ENCODE results near the gene SUMO3. TPM values are rescaled to one million over a fixed set of nuclear protein-coding genes. Genes with fewer than 3 reads are reported as not detected.

SUMO3 gene
- total RNA-seq, result 10 to 100 TPM; 90.5 to 92.5 TPM

- Mint-ChIP-seq H3K36me3 (peaks cover 7% of the 10 kb centered on the region), H3K4me1 (peaks cover 16% of the 10 kb centered on the region), H3K4me3 (peak within 1 kb of the TSS; percentile 71), H3K27me3 (no peaks in the 10 kb centered on the region), H3K9me3 (peaks cover 18% of the 10 kb centered on the region), H3K27ac (no peak within 1 kb of the TSS)
- DNase-seq, result peak; percentile 92
Observed at GRCh38 chr21:44817914-44818639, at the start of gene SUMO3. SUMO3 (minus strand) TSS chr21:44818062; CDS start chr21:44817968, 94 bp downstream.

GRCh38 chr21:44867464-44867863, 49.6 kb upstream of the SUMO3 start:
- H3K4me1 Mint-ChIP-seq, result peaks cover 81% of the 10 kb centered on the region
- H3K27me3 Mint-ChIP-seq, result no peaks in the 10 kb centered on the region
- H3K36me3 Mint-ChIP-seq, result peaks cover 26% of the 10 kb centered on the region
- no peak overlapping the region for H3K4me3 Mint-ChIP-seq
- no peaks in the 10 kb centered on the region for H3K9me3 Mint-ChIP-seq
- DNase-seq, result no peak
- peak overlapping the region; percentile 52 for H3K27ac Mint-ChIP-seq

GRCh38 chr21:44866780-44867179, 48.9 kb upstream of the SUMO3 start:
- Mint-ChIP-seq H3K4me1 (peaks cover 76% of the 10 kb centered on the region), H3K27me3 (no peaks in the 10 kb centered on the region), H3K4me3 (peak overlapping the region; percentile 1), H3K36me3 (peaks cover 26% of the 10 kb centered on the region), H3K27ac (peak overlapping the region; percentile 9), H3K9me3 (no peaks in the 10 kb centered on the region)
- no peak for DNase-seq

- H3K36me3 Mint-ChIP-seq, result peaks cover 26% of the 10 kb centered on the region
- H3K4me3 Mint-ChIP-seq, result peak overlapping the region; percentile 14
- peak overlapping the region; percentile 75 for H3K27ac Mint-ChIP-seq
- H3K9me3 Mint-ChIP-seq, result no peaks in the 10 kb centered on the region
- no peak for DNase-seq
- no peaks in the 10 kb centered on the region for H3K27me3 Mint-ChIP-seq
- peaks cover 72% of the 10 kb centered on the region for H3K4me1 Mint-ChIP-seq
Observed at GRCh38 chr21:44865561-44866280, 47.9 kb upstream of the SUMO3 start.

- H3K27me3 Mint-ChIP-seq, result no peaks in the 10 kb centered on the region
- H3K4me3 Mint-ChIP-seq, result no peak overlapping the region
- H3K36me3 Mint-ChIP-seq, result peaks cover 15% of the 10 kb centered on the region
- peaks cover 51% of the 10 kb centered on the region for H3K4me1 Mint-ChIP-seq
- H3K9me3 Mint-ChIP-seq, result no peaks in the 10 kb centered on the region
- H3K27ac Mint-ChIP-seq, result no peak overlapping the region
- no peak for DNase-seq
Observed at GRCh38 chr21:44862869-44863685, 45.2 kb upstream of the SUMO3 start.

GRCh38 chr21:44858791-44859190, 40.9 kb upstream of the SUMO3 start:
- no peak overlapping the region for H3K27ac Mint-ChIP-seq
- no peaks in the 10 kb centered on the region for H3K9me3 Mint-ChIP-seq
- no peaks in the 10 kb centered on the region for H3K27me3 Mint-ChIP-seq
- peaks cover 27% of the 10 kb centered on the region for H3K4me1 Mint-ChIP-seq
- no peak overlapping the region for H3K4me3 Mint-ChIP-seq
- DNase-seq, result no peak
- H3K36me3 Mint-ChIP-seq, result peaks cover 8% of the 10 kb centered on the region

GRCh38 chr21:44858291-44858690, 40.4 kb upstream of the SUMO3 start:
- H3K4me3 Mint-ChIP-seq, result no peak overlapping the region
- H3K9me3 Mint-ChIP-seq, result no peaks in the 10 kb centered on the region
- no peak for DNase-seq
- H3K27ac Mint-ChIP-seq, result no peak overlapping the region
- H3K36me3 Mint-ChIP-seq, result peaks cover 13% of the 10 kb centered on the region
- H3K27me3 Mint-ChIP-seq, result no peaks in the 10 kb centered on the region
- H3K4me1 Mint-ChIP-seq, result peaks cover 22% of the 10 kb centered on the region

GRCh38 chr21:44857127-44857892, 39.4 kb upstream of the SUMO3 start:
- Mint-ChIP-seq H3K27ac (no peak overlapping the region), H3K36me3 (peaks cover 13% of the 10 kb centered on the region), H3K9me3 (no peaks in the 10 kb centered on the region)

GRCh38 chr21:44856131-44856530, 38.3 kb upstream of the SUMO3 start:
- Mint-ChIP-seq H3K9me3 (no peaks in the 10 kb centered on the region), H3K4me3 (no peak overlapping the region), H3K27me3 (no peaks in the 10 kb centered on the region), H3K27ac (no peak overlapping the region), H3K4me1 (peaks cover 19% of the 10 kb centered on the region), H3K36me3 (peaks cover 13% of the 10 kb centered on the region)
- no peak for DNase-seq

More at GRCh38 chr21:44857127-44857892, 39.4 kb upstream of the SUMO3 start:
- no peak for DNase-seq
- H3K4me1 Mint-ChIP-seq, result peaks cover 17% of the 10 kb centered on the region
- no peak overlapping the region for H3K4me3 Mint-ChIP-seq
- H3K27me3 Mint-ChIP-seq, result no peaks in the 10 kb centered on the region

- DNase-seq, result no peak
- Mint-ChIP-seq H3K27ac (peak overlapping the region; percentile 42), H3K4me3 (no peak overlapping the region), H3K4me1 (peaks cover 18% of the 10 kb centered on the region), H3K9me3 (no peaks in the 10 kb centered on the region), H3K27me3 (no peaks in the 10 kb centered on the region), H3K36me3 (peaks cover 10% of the 10 kb centered on the region)
Observed at GRCh38 chr21:44855572-44855971, 37.7 kb upstream of the SUMO3 start.

GRCh38 chr21:44854664-44855446, 37.0 kb upstream of the SUMO3 start:
- DNase-seq, result no peak
- H3K4me1 Mint-ChIP-seq, result peaks cover 18% of the 10 kb centered on the region
- H3K27me3 Mint-ChIP-seq, result no peaks in the 10 kb centered on the region
- peaks cover 10% of the 10 kb centered on the region for H3K36me3 Mint-ChIP-seq
- no peak overlapping the region for H3K27ac Mint-ChIP-seq
- no peaks in the 10 kb centered on the region for H3K9me3 Mint-ChIP-seq
- no peak overlapping the region for H3K4me3 Mint-ChIP-seq

- peaks cover 10% of the 10 kb centered on the region for H3K36me3 Mint-ChIP-seq
- DNase-seq, result no peak
- no peak overlapping the region for H3K4me3 Mint-ChIP-seq
- no peaks in the 10 kb centered on the region for H3K27me3 Mint-ChIP-seq
- H3K27ac Mint-ChIP-seq, result no peak overlapping the region
- H3K4me1 Mint-ChIP-seq, result peaks cover 18% of the 10 kb centered on the region
- H3K9me3 Mint-ChIP-seq, result no peaks in the 10 kb centered on the region
Observed at GRCh38 chr21:44854391-44854663, 36.5 kb upstream of the SUMO3 start.

GRCh38 chr21:44853601-44854390, 35.9 kb upstream of the SUMO3 start:
- DNase-seq, result no peak
- Mint-ChIP-seq H3K4me1 (peaks cover 18% of the 10 kb centered on the region), H3K4me3 (no peak overlapping the region), H3K27ac (no peak overlapping the region), H3K9me3 (no peaks in the 10 kb centered on the region), H3K36me3 (peaks cover 11% of the 10 kb centered on the region), H3K27me3 (no peaks in the 10 kb centered on the region)

Data from activated naive CD8-positive, alpha-beta T cell treated with anti-CD3 and anti-CD28 coated beads for 36 hours (primary cell).